ENCODE data around the gene TCOF1. TPM values are rescaled to one million over a fixed set of nuclear protein-coding genes. Genes with fewer than 3 reads are reported as not detected.

TCOF1 gene
- total RNA-seq, 4 donors from 2014 or later: 17.5 to 36.5 (median 20.3) TPM

DNA sequence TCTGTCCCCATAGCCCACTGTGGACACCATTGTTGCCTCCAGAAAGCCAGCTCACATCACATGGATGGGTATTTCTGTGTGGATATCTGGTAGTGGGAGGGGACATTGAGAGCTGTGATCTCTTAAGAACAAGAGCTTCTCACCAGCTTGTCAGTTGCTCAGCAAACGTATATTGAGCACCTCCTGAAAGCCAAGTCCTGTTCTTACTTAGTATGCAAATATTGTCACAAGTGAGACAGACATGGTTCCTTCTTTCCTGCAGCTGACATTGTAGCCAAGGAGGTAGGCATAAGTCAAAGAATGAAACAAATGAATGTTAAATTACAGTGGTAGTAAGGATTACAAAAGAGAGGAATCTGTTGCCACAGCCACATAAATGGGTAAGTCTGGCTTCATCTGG lies 3.8 kb downstream of the TCOF1 start:
- no peak for ATAC-seq (ENCODE audit: low FRiP score)

DNA sequence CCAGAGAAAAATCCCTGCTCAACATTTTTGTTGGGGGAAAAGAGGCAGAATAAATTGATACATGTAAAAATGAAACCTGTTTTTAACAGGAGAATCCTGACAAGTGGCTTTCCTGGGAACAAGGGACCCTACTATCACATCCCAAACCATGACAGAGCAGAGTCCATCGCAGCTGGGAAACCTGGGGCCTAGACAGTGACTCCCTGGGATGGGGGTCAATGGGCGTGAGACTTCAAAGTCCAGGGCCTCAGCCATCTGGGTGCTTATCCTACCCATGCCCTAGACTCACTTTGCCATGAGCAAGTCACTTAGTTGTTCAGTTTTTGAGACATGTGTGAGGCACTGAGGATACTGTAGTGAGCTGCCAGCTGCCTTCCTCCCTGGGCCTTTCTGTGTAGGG lies 5.7 kb downstream of the TCOF1 start:
- no peak for ATAC-seq (ENCODE audit: low FRiP score)
- no peak for DNase-seq (ENCODE audit: low spot score)
- no peak for TF ChIP-seq CTCF (IDR thresholded peaks at IDR 0.05)

More for the DNA sequence above, 3.8 kb downstream of the TCOF1 start:
- TF ChIP-seq CTCF (IDR thresholded peaks at IDR 0.05): no peak
- DNase-seq (ENCODE audit: low spot score): no peak

DNA sequence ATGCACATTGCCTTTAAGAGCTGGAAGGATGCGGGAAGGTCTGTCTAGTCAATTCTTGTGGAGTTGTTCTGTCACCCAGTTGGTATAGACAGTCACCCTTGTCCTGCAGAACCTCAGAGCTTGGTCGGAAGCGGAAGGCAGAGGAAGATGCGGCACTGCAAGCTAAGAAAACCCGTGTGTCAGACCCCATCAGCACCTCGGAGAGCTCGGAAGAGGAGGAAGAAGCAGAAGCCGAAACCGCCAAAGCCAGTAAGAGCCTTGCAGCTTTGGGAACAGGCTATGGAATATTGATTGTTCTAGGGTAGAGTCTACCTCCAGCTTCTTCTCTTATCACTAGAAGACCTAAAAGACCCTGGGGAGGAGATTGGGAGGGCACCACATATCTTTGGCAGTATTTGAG lies 6.5 kb downstream of the TCOF1 start:
- DNase-seq (ENCODE audit: low spot score): no peak

GRCh38 chr5:150368526-150368925 lies 11.0 kb downstream of the TCOF1 start:
- ATAC-seq (ENCODE audit: low FRiP score) (no peak), DNase-seq (ENCODE audit: low spot score) (no peak)
- TF ChIP-seq CTCF (IDR thresholded peaks at IDR 0.05): no peak

More for the DNA sequence above, 6.5 kb downstream of the TCOF1 start:
- no peak for TF ChIP-seq CTCF (IDR thresholded peaks at IDR 0.05)
- no peak for ATAC-seq (ENCODE audit: low FRiP score)

DNA sequence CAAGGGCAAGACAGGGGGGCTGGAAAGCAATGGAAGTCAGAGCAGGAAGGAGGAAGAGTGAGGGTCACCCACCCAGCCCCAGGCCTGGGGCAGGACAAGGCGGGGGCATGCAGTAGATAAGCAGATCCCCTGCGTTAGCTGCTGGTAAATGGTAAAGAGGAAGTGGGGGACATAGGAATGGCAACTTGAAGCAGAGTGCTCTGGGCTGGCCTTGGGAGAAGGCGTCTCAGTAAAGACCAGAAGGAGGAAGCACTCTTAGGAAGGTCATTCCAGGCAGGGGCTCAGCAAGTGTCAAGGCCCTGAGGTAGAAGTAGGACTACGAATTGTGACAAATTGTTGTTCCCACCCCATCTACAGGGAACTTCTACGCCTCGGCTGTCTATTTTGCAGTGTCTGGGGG lies 15.1 kb downstream of the TCOF1 start:
- DNase-seq (ENCODE audit: low spot score) (no peak), ATAC-seq (ENCODE audit: low FRiP score) (no peak)

DNA sequence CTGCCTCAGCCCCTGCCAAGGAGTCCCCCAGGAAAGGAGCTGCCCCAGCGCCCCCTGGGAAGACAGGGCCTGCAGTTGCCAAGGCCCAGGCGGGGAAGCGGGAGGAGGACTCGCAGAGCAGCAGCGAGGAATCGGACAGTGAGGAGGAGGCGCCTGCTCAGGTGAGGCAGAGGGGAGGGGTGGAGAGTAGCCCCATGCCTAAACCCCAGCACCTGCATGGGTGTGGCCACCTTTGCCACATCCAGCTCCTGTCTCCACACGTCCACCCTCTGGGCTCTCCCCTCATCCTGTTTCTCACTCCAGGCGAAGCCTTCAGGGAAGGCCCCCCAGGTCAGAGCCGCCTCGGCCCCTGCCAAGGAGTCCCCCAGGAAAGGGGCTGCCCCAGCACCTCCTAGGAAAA lies 17.2 kb downstream of the TCOF1 start:
- no peak for DNase-seq (ENCODE audit: low spot score)
- no peak for TF ChIP-seq CTCF (IDR thresholded peaks at IDR 0.05)
- ATAC-seq (ENCODE audit: low FRiP score): no peak

More for the DNA sequence above, 15.1 kb downstream of the TCOF1 start:
- no peak for TF ChIP-seq CTCF (IDR thresholded peaks at IDR 0.05)

DNA sequence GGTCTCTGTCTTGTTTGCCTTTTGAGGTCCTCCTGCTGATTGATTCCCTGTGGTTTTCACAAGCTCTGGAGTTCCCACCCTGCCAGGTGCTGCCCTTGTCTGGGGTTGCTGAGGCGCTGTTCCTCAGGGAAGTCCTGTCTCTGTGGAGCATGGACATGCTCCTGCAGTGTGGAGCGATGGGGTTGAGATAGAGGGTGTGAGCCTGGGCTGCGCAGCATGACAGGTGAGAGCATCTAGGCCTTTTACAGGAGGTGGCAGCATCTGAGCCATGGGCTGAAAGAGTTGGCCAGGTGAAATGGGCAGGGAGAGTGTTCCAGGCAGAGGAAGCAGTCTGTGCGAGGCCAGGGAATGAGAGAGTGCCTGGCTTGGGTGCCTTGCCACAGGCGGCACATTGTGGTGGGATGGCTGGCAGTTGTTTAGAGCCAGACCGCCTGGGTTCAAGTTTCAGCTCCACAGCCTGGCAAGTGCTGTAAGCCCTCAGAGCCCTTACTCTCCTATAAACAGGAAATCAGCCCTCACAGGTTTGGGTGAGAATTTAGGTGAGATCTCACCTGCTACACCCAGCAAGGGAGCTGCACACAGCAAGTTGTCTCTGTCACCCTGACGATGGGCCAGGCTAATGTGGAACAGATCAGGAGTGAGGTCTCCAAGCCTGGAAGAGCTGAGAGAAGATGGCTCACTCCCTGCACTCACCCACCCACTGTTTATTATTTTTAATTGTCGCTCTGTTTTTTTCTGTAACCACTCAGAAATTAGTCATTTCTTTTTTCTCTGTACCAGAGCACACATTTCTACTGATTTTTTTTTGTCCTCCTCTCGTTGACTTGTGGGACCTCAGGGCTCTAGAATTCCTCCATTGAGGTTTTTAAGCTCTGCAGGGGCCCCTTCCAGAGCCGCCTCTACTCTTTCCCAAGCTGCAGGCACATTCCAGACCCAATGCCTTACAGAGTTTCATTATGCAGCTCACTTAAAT lies 19.6 kb downstream of the TCOF1 start:
- TF ChIP-seq CTCF (IDR thresholded peaks at IDR 0.05): no peak
- DNase-seq (ENCODE audit: low spot score) (no peak), ATAC-seq (ENCODE audit: low FRiP score) (no peak)

All from omental fat pad (tissue), 4 donors.